WERI-Rb-1 (cell line): ENCODE measurements around the gene ASCL3.
"Not testable (repeated sequence)": the region's sequence is repeated elsewhere in the genome, so short reads cannot be mapped to it uniquely, and the experiment has no call there.

Experiments
- DNase-seq: peaks from one replicate; pipeline ENCODE4 v3.0.0-alpha.2; 2020
- H3K27ac ChIP-seq: fragments of 250-450 bp; sonication (Bioruptor Pico); 2 replicates; pipeline ENCODE4 v1.5.1; 2020; ENCODE audit warnings: mild to moderate bottlenecking, moderate library complexity
- H3K27me3 ChIP-seq: fragments of 250-450 bp; sonication (Bioruptor Pico); 2 replicates; pipeline ENCODE4 v1.5.1; 2021; ENCODE audit warnings: mild to moderate bottlenecking, low read depth, moderate library complexity; ENCODE audit not compliant: insufficient read depth, severe bottlenecking
- H3K36me3 ChIP-seq: fragments of 250-450 bp; sonication (Bioruptor Pico); 2 replicates; pipeline ENCODE4 v1.5.1; 2020; ENCODE audit warnings: mild to moderate bottlenecking, moderate library complexity
- H3K4me3 ChIP-seq: 2 replicates; pipeline ENCODE4 v1.5.1; 2011; ENCODE audit warnings: low read depth, mild to moderate bottlenecking, control low read depth, low read length
- H3K9me3 ChIP-seq: fragments of 250-450 bp; sonication (Bioruptor Pico); 2 replicates; pipeline ENCODE4 v1.5.1; 2021; ENCODE audit warnings: mild to moderate bottlenecking, moderate library complexity; ENCODE audit not compliant: severe bottlenecking
- TF ChIP-seq, protein P1 (sequence below): IDR thresholded peaks from 2 replicates; pipeline ENCODE4 v1.5.1; 2011; ENCODE audit warnings: low read depth, mild to moderate bottlenecking, control low read depth, inconsistent platforms, low read length

ASCL3 gene

DNA sequence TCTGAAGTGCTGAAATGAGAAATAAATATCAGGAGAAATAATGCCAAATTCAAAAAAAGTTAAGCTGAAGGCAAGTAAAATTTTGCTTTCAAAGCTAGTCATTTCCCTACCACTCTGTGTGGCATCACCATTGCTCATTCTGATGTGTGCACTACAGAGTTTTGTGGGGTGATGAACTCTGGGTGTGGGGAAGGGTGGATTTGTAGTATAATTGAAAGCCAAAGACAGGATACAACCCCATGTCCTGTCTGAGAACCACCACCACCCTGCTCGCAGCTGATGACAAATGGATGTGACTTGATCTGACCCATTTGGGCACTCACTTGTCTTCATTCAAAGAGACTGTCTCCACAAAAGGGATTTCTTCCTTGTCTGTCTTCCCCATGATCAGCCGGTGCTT is 40.7 kb upstream of the ASCL3 start:
- no peaks in the 10 kb centered on the region for H3K36me3 ChIP-seq
- no peak for DNase-seq
- H3K27me3 ChIP-seq: no peaks in the 10 kb centered on the region
- no peak overlapping the region for H3K4me3 ChIP-seq
- no peaks in the 10 kb centered on the region for H3K9me3 ChIP-seq
- H3K27ac ChIP-seq: no peak overlapping the region
- TF ChIP-seq, protein P1, sequence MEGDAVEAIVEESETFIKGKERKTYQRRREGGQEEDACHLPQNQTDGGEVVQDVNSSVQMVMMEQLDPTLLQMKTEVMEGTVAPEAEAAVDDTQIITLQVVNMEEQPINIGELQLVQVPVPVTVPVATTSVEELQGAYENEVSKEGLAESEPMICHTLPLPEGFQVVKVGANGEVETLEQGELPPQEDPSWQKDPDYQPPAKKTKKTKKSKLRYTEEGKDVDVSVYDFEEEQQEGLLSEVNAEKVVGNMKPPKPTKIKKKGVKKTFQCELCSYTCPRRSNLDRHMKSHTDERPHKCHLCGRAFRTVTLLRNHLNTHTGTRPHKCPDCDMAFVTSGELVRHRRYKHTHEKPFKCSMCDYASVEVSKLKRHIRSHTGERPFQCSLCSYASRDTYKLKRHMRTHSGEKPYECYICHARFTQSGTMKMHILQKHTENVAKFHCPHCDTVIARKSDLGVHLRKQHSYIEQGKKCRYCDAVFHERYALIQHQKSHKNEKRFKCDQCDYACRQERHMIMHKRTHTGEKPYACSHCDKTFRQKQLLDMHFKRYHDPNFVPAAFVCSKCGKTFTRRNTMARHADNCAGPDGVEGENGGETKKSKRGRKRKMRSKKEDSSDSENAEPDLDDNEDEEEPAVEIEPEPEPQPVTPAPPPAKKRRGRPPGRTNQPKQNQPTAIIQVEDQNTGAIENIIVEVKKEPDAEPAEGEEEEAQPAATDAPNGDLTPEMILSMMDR: no peak

DNA sequence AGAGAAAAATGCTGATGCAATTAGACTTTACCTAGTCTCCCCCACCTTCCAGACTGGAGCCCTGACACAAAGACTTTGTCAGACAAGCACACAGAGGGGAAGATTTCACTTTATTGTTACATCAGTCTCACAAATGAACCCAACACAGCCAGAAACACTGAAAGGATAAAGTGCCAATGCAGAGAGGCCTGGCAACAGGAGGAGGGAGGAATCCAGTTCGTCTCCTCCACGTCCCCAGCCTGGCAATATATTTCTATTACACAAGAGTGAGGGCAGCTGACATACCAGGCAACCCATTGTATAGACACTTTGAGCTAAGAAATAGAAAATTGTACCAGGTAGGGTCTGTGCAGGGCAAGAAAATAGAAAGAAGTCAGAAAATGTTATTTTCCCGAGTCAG is 37.7 kb upstream of the ASCL3 start:
- Histone ChIP-seq H3K27ac (no peak overlapping the region), H3K9me3 (no peaks in the 10 kb centered on the region), H3K4me3 (no peak overlapping the region), H3K36me3 (no peaks in the 10 kb centered on the region), H3K27me3 (no peaks in the 10 kb centered on the region)
- DNase-seq: no peak
- TF ChIP-seq, protein P1: no peak

DNA sequence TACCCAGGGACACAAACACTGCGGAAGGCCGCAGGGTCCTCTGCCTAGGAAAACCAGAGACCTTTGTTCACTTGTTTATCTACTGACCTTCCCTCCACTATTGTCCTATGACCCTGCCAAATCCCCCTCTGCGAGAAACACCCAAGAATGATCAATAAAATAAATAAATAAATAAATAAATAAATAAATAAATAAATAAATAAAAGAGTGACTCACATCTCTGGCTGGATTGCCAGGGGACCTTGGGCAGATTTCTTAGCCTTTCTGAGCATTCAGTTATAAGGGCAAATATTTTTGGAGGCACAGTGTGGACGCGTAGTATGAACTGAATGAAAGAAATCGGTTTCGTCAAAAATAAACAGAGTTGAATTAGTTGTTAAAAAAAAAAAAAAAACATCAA is 36.5 kb upstream of the ASCL3 start:
- H3K9me3 ChIP-seq, H3K27ac ChIP-seq, DNase-seq: not testable (repeated sequence)

DNA sequence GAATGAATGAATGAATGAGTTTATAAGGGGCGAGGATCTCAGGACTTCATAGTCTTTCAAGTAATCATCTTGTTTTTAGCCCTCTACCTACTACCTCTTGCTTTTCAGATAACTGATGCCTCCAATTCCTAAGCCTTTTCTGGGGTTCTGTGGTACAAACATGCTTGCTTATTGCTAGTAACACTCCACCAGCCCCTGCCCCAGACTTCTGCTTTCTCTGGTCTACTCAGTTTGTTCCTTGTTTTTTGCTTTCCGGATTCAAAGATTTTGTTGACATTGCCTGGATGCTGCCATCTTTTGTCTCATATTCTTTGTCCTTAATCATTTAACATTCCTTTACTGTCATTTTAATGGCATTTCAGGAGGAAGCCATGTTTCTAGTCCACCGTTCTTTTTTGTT is 30.3 kb upstream of the ASCL3 start:
- no peak for DNase-seq
- Histone ChIP-seq H3K4me3 (no peak overlapping the region), H3K36me3 (no peaks in the 10 kb centered on the region), H3K27ac (no peak overlapping the region), H3K27me3 (no peaks in the 10 kb centered on the region), H3K9me3 (no peaks in the 10 kb centered on the region)
- TF ChIP-seq, protein P1: no peak

More for the DNA sequence above, 36.5 kb upstream of the ASCL3 start:
- not testable (repeated sequence) for H3K36me3 ChIP-seq, H3K4me3 ChIP-seq, H3K27me3 ChIP-seq

DNA sequence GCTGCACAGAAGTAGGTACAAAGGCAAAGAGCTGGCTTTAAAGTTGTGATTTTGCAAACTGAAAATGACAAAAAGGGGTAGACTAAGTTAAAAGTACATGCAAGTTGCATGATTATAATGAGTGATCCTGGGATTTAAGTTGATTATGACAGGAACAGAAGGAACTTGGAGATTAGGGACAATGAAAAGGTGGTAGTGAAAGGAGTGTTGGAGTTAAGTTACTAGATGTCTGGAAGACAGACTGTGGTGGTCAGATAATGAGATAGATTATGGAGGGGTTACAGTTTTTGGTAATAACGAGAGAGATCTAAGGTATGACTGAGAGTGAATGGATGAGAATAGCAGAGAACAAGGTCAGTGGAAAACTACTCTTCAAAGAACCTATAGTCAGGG is 29.1 kb upstream of the ASCL3 start:
- TF ChIP-seq, protein P1: no peak
- no peak for DNase-seq
- Histone ChIP-seq H3K36me3 (no peaks in the 10 kb centered on the region), H3K9me3 (no peaks in the 10 kb centered on the region), H3K27me3 (no peaks in the 10 kb centered on the region), H3K27ac (no peak overlapping the region), H3K4me3 (no peak overlapping the region)

DNA sequence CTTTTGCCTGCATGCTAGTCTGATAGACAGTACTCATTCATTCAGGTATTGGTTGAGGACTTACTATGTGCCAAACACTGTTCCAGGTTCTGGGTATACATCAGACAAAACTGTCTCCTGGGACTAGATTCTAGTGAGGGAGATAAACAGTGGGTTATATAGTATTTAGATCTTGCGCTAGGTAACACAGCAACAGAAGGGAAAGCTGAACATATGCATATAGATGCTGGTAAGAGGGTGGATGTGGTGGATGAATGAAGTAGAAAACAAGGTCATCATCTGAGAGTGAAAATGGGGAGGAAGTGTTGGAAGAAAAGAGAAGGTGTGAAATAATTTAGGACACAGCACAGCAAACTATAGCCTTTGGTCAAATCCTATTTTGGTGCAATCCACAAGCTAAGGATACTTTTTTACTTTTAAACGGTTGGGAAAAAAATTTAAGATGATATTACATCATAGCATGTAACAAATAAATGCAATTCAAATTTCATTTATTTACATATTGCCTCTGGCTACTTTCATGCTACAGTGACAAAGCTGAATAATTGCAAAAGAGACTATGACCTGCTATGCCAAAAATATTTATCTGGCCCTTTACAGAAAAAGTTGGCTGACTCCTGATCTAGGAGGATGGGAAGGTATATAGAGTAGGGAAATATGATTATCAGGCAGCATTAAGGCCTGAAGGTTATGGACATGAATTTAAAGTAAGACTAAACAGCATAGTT is 28.5 kb upstream of the ASCL3 start:
- Histone ChIP-seq H3K36me3 (no peaks in the 10 kb centered on the region), H3K9me3 (no peaks in the 10 kb centered on the region), H3K27me3 (no peaks in the 10 kb centered on the region), H3K4me3 (no peak overlapping the region), H3K27ac (no peak overlapping the region)
- no peak for DNase-seq
- TF ChIP-seq, protein P1: no peak
